CD4-positive, alpha-beta T cell treated with Interferon alpha-2 for 1 hour (primary cell): ENCODE results near the gene SRRM4.

ENCODE experiments used
- DNase-seq, 2 donors: peaks; one replicate each; pipeline ENCODE4 v3.0.0-alpha.2; 2020 to 2022

SRRM4 gene

DNA sequence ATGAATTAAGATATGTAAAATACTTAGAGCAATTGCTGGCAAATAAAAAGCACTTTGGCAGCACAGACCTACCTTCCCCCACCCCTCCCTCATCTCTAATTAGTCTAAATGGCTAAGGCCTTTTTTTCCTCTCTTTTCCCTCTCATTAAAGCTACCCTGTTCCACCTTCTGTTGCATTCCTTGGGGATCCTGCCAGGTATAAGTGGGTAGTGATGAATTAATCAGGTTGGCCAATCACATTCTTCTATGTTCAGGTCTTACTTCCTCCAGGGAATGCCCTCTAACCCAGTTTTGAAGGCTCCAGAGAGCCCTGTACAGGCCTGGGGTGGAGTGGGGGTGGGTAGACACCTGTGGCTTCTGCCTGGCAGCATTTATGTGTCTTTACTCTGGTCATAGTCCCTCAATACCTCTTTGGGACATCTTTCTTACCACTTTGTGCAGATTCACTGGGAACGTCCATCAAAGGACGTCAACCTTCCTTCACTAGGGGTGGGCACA, 225.8 kb downstream of the SRRM4 start:
- DNase-seq, result no peak

- no peak for DNase-seq
Observed at GRCh38 chr12:119208626-119209061, 227.3 kb downstream of the SRRM4 start.

DNA sequence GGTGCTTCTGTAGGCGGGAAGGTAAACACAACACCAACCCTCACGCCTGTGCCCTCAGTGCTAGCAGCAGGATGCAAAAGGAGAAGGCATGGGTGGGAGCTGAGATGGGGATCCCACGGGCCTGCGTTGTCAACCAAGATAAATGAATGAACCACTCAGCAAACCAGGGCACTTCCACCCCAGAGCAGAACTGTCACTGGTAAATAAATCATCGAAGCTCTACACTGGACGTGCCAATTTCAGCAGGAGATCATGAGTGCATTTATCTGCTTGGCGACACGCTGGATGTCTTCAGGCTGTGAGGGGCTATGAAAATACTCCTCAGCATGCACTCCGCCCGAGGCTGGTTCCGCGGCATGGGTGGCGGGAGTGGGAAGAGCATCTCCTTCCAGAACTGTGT, 230.5 kb downstream of the SRRM4 start:
- no peak for DNase-seq
